ENCODE results near the gene DOP1B. TPM values are rescaled to one million over a fixed set of nuclear protein-coding genes. Genes with fewer than 3 reads are reported as not detected.

DOP1B gene
- total and polyA plus RNA-seq, 12 donors, result 2.3 to 21.2 (median 13.5) TPM

GRCh38 chr21:36170823-36171222 is 14.2 kb downstream of the DOP1B start:
- peaks cover 0 to 45% (median 13%) of the 10 kb centered on the region in 9 donors for H3K4me1 ChIP-seq
- H3K27ac ChIP-seq, result peak overlapping the region in 7 of 10 donors; percentile 39 to 86 (median 70)
- H3K4me3 ChIP-seq, result no peak overlapping the region
- no peak for DNase-seq
- WGBS, 2 donors, result 96% methylated on average over 6 of the region's 6 CpGs
- intact Hi-C loops (cut with DNase I), result no loop called here
- TF ChIP-seq, protein P1, sequence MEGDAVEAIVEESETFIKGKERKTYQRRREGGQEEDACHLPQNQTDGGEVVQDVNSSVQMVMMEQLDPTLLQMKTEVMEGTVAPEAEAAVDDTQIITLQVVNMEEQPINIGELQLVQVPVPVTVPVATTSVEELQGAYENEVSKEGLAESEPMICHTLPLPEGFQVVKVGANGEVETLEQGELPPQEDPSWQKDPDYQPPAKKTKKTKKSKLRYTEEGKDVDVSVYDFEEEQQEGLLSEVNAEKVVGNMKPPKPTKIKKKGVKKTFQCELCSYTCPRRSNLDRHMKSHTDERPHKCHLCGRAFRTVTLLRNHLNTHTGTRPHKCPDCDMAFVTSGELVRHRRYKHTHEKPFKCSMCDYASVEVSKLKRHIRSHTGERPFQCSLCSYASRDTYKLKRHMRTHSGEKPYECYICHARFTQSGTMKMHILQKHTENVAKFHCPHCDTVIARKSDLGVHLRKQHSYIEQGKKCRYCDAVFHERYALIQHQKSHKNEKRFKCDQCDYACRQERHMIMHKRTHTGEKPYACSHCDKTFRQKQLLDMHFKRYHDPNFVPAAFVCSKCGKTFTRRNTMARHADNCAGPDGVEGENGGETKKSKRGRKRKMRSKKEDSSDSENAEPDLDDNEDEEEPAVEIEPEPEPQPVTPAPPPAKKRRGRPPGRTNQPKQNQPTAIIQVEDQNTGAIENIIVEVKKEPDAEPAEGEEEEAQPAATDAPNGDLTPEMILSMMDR (IDR thresholded peaks at IDR 0.05), result no peak
- H3K27me3 ChIP-seq, result no peaks in the 10 kb centered on the region
- no peaks in the 10 kb centered on the region for H3K9me3 ChIP-seq
- no peak for ATAC-seq
- H3K36me3 ChIP-seq, result peaks cover 0 to 56% (median 0%) of the 10 kb centered on the region in 9 donors

- peaks cover 0 to 50% (median 0%) of the 10 kb centered on the region in 9 donors for H3K36me3 ChIP-seq
- peak overlapping the region in 9 of 10 donors; percentile 39 to 86 (median 70) for H3K27ac ChIP-seq
- intact Hi-C loops (cut with DNase I), result no loop called here
- H3K9me3 ChIP-seq, result no peaks in the 10 kb centered on the region
- WGBS, 2 donors, result 68 to 72% methylated on average over 5 of the region's 5 CpGs
- no peaks in the 10 kb centered on the region for H3K27me3 ChIP-seq
- TF ChIP-seq, protein P1 (IDR thresholded peaks at IDR 0.05), result no peak
- no peak for DNase-seq
- peak in 3 of 8 donors; percentile 4 to 35 (median 8) for ATAC-seq
- H3K4me3 ChIP-seq, result no peak overlapping the region
- peaks cover 0 to 45% (median 13%) of the 10 kb centered on the region in 9 donors for H3K4me1 ChIP-seq
Measured at GRCh38 chr21:36171336-36171735, 14.7 kb downstream of the DOP1B start.

GRCh38 chr21:36171741-36172331 is 15.2 kb downstream of the DOP1B start:
- no peak overlapping the region for H3K4me3 ChIP-seq
- TF ChIP-seq, protein P1 (IDR thresholded peaks at IDR 0.05), result no peak
- WGBS, 2 donors, result 34% methylated on average over 9 of the region's 9 CpGs
- intact Hi-C loops (cut with DNase I), result no loop called here
- H3K36me3 ChIP-seq, result peaks cover 0 to 45% (median 0%) of the 10 kb centered on the region in 9 donors
- peaks cover 0 to 45% (median 13%) of the 10 kb centered on the region in 9 donors for H3K4me1 ChIP-seq
- ATAC-seq (peak; percentile 53 to 95 (median 80)), DNase-seq (peak; percentile 26 to 54)
- peak overlapping the region in 9 of 10 donors; percentile 39 to 86 (median 70) for H3K27ac ChIP-seq
- no peaks in the 10 kb centered on the region for H3K27me3 ChIP-seq
- no peaks in the 10 kb centered on the region for H3K9me3 ChIP-seq

DNA sequence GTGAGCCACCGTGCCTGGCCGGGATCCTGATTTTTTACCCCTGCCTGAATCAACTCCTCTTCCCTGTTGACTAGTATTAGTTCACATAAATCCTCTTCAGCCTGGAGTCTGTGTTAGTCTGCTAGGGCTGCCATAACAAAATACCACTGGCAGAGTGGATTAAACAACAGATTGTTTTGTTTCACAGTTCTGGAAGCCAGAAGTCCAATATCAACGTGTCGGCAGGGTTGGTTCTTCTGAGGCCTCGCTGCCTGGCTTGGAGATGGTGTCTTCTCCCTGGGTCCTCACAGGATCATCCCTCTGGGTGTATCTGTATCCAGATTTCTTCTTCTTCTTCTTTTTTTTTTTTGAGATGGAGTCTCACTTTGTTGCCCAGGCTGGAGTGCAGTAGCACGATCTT is 18.2 kb downstream of the DOP1B start:
- TF ChIP-seq, protein P1 (IDR thresholded peaks at IDR 0.05), result no peak
- Histone ChIP-seq H3K27me3 (no peaks in the 10 kb centered on the region), H3K27ac (peak overlapping the region in 1 of 10 donors; percentile 63), H3K36me3 (peaks cover 0 to 17% (median 0%) of the 10 kb centered on the region in 9 donors), H3K4me3 (no peak overlapping the region), H3K9me3 (peaks cover 0 to 4% (median 0%) of the 10 kb centered on the region in 11 donors), H3K4me1 (peaks cover 0 to 55% (median 13%) of the 10 kb centered on the region in 9 donors)
- intact Hi-C loops (cut with DNase I), result no loop called here
- WGBS, 2 donors, result 97 to 98% methylated on average over 6 of the region's 6 CpGs
- no peak for DNase-seq
- ATAC-seq, result no peak

All from heart right ventricle (tissue), 16 donors.